Colonic mucosa (tissue), 4 donors: ENCODE results near the gene IL20RA. TPM values are rescaled to one million over a fixed set of nuclear protein-coding genes. Genes with fewer than 3 reads are reported as not detected.

Experiments used
- DNase-seq: peaks from one replicate; pipeline ENCODE4 v3.0.0-alpha.2; 2020
- H3K27ac ChIP-seq: fragments of 200-600 bp; one replicate; pipeline ENCODE4 v1.8.0; 2021
- H3K27me3 ChIP-seq: fragments of 200-600 bp; one replicate; pipeline ENCODE4 v1.8.0; 2021
- H3K36me3 ChIP-seq: fragments of 200-600 bp; one replicate; pipeline ENCODE4 v1.8.0; 2021
- H3K4me1 ChIP-seq: fragments of 200-600 bp; one replicate; pipeline ENCODE4 v1.8.0; 2021; ENCODE audit warnings: mild to moderate bottlenecking
- H3K4me3 ChIP-seq: fragments of 200-600 bp; one replicate; pipeline ENCODE4 v1.8.0; 2021
- H3K9ac ChIP-seq, 2 donors: one replicate each; pipeline ENCODE4 v1.7.0; 2013; ENCODE audit warnings: control low read depth in 2 of 2, low read depth in 2 of 2, low read length in 2 of 2
- H3K9me3 ChIP-seq: fragments of 200-600 bp; one replicate; pipeline ENCODE4 v1.8.0; 2021
- CTCF ChIP-seq: fragments of 200-600 bp; IDR thresholded peaks from one replicate; pipeline ENCODE4 v1.8.0; 2022; ENCODE audit warnings: antibody characterized with exemption, mild to moderate bottlenecking
- intact Hi-C: fragments of 100-400 bp; cut with DNase I; formaldehyde crosslinking; loops from one replicate; pipeline ENCODE4 v1.14.1; 2022
- total RNA-seq, 2 donors: library from RNA; stranded (reverse); fragmentation: NEBNext Ultra II Directional in 1 of 2; extraction: Animal tissue kit (Norgen Biotek cat#: 25700) in 1 of 2; gene quantifications; one replicate each; pipeline ENCODE4 v1.2.1, GENCODE V29; 2021
- donor health status: healthy.
- donor health status: DM: no; HTN: no; CAD: no.
- donor health status: DM: no; HTN: no; CAD: no.

IL20RA gene
- total RNA-seq, 2 donors from 2014 or later, result 12.2 to 12.8 TPM

GRCh38 chr6:137031122-137031521, 13.6 kb downstream of the IL20RA start:
- Histone ChIP-seq H3K27me3 (no peaks in the 10 kb centered on the region), H3K4me1 (no peaks in the 10 kb centered on the region), H3K27ac (no peak overlapping the region), H3K9ac (no peak overlapping the region), H3K4me3 (no peak overlapping the region), H3K36me3 (no peaks in the 10 kb centered on the region), H3K9me3 (no peaks in the 10 kb centered on the region)
- intact Hi-C loops, result no loop called here
- no peak for TF ChIP-seq CTCF
- no peak for DNase-seq

- Histone ChIP-seq H3K27me3 (no peaks in the 10 kb centered on the region), H3K36me3 (no peaks in the 10 kb centered on the region), H3K9ac (no peak overlapping the region), H3K4me1 (no peaks in the 10 kb centered on the region), H3K9me3 (no peaks in the 10 kb centered on the region), H3K4me3 (no peak overlapping the region), H3K27ac (no peak overlapping the region)
- no peak for DNase-seq
- intact Hi-C loops, result no loop called here
- TF ChIP-seq CTCF, result no peak
These were observed 15.9 kb downstream of the IL20RA start for GRCh38 chr6:137028912-137029311.

GRCh38 chr6:137025786-137026730, 18.7 kb downstream of the IL20RA start:
- Histone ChIP-seq H3K4me1 (no peaks in the 10 kb centered on the region), H3K9me3 (no peaks in the 10 kb centered on the region), H3K27me3 (no peaks in the 10 kb centered on the region), H3K4me3 (no peak overlapping the region), H3K9ac (peak overlapping the region in 1 of 2 donors; percentile 3), H3K27ac (peak overlapping the region; percentile 74), H3K36me3 (no peaks in the 10 kb centered on the region)
- intact Hi-C loops, result no loop called here
- peak; percentile 49 for DNase-seq
- TF ChIP-seq CTCF, result no peak

- intact Hi-C loops, result no loop called here
- Histone ChIP-seq H3K9me3 (no peaks in the 10 kb centered on the region), H3K27ac (peak overlapping the region; percentile 74), H3K4me1 (no peaks in the 10 kb centered on the region), H3K27me3 (no peaks in the 10 kb centered on the region), H3K9ac (no peak overlapping the region), H3K4me3 (no peak overlapping the region), H3K36me3 (no peaks in the 10 kb centered on the region)
- no peak for DNase-seq
- no peak for TF ChIP-seq CTCF
These were observed 20.4 kb downstream of the IL20RA start for GRCh38 chr6:137024237-137024990.

- H3K9me3 ChIP-seq, result no peaks in the 10 kb centered on the region
- DNase-seq, result no peak
- H3K36me3 ChIP-seq, result no peaks in the 10 kb centered on the region
- intact Hi-C loops, result no loop called here
- H3K27me3 ChIP-seq, result no peaks in the 10 kb centered on the region
- H3K27ac ChIP-seq, result no peak overlapping the region
- no peak overlapping the region for H3K4me3 ChIP-seq
- no peak for TF ChIP-seq CTCF
- H3K9ac ChIP-seq, result no peak overlapping the region
- H3K4me1 ChIP-seq, result no peaks in the 10 kb centered on the region
These were observed 24.0 kb downstream of the IL20RA start for GRCh38 chr6:137020776-137021175.
